SK-N-SH (cell line): Measurements from ENCODE around the gene PPP1R2C. TPM values are rescaled to one million over a fixed set of nuclear protein-coding genes. Genes with fewer than 3 reads are reported as not detected.

Experiments used
- CTCF ChIA-PET: fragments of 300-600, 350-600 bp; formaldehyde crosslinking; extraction: SDS; loops from one replicate; lab custom pipeline; 2021; lab: Yijun Ruan, JAX
- POLR2A ChIA-PET: fragments of 350-600 bp; sonication (Branson Sonifier 250); formaldehyde crosslinking; extraction: SDS; loops from one replicate; lab custom pipeline; 2020; ENCODE audit warnings: antibody characterized with exemption, inconsistent platforms; lab: Yijun Ruan, JAX
- DNase-seq: peaks from one replicate; pipeline ENCODE4 v3.0.0; 2012
- H2AFZ ChIP-seq: fragments of 200-600 bp; sonication (generic); 2 replicates; pipeline ENCODE4 v1.8.1; 2016; ENCODE audit warnings: antibody characterized with exemption, mild to moderate bottlenecking, low read depth
- H3F3A ChIP-seq: fragments of 200-600 bp; sonication (generic); replicated peaks from 2 replicates; pipeline ENCODE3; 2016; ENCODE audit warnings: antibody characterized with exemption, mild to moderate bottlenecking; ENCODE audit not compliant: insufficient read depth
- H3K27ac ChIP-seq, 2 experiments: fragments of 200-500 bp in 1 of 2; fragments of 200-600 bp in 1 of 2; sonication (Bioruptor generic) in 1 of 2; sonication (generic), shearing (Covaris generic) in 1 of 2; 2 replicates each; pipeline versions ENCODE4 v1.5.1 to v1.6.1; 2014 to 2016; ENCODE audit warnings: low read depth in 2 of 2, inconsistent platforms in 1 of 2, low read length in 1 of 2, mild to moderate bottlenecking in 1 of 2, mixed read lengths in 1 of 2
- H3K27me3 ChIP-seq: fragments of 200-600 bp; sonication (generic), shearing (Covaris generic); 2 replicates; pipeline ENCODE4 v1.6.1; 2016; ENCODE audit warnings: mixed run types; ENCODE audit not compliant: insufficient read depth
- H3K36me3 ChIP-seq, 2 experiments: fragments of 200-500 bp in 1 of 2; fragments of 200-600 bp in 1 of 2; sonication (Bioruptor generic) in 1 of 2; sonication (generic) in 1 of 2; replicated peaks in 1 of 2; 2 replicates each; pipeline versions ENCODE3 to v1.5.1; 2014 to 2016; ENCODE audit warnings: low read length in 1 of 2, mild to moderate bottlenecking in 1 of 2; ENCODE audit not compliant: insufficient read depth in 2 of 2, control insufficient read depth in 1 of 2
- H3K4me1 ChIP-seq, 2 experiments: fragments of 200-500 bp in 1 of 2; fragments of 200-600 bp in 1 of 2; sonication (Bioruptor generic) in 1 of 2; sonication (generic), shearing (Covaris generic) in 1 of 2; 2 replicates each; pipeline versions ENCODE4 v1.5.1 to v1.6.1; 2014 to 2016; ENCODE audit warnings: low read depth in 1 of 2, low read length in 1 of 2, mixed run types in 1 of 2; ENCODE audit not compliant: insufficient read depth in 2 of 2, control insufficient read depth in 1 of 2
- H3K4me2 ChIP-seq: fragments of 200-600 bp; sonication (generic), shearing (Covaris generic); 2 replicates; pipeline ENCODE4 v1.6.1; 2017; ENCODE audit warnings: mixed run types
- H3K4me3 ChIP-seq, 2 experiments: fragments of 200-500 bp in 1 of 2; fragments of 200-600 bp in 1 of 2; sonication (Bioruptor generic) in 1 of 2; sonication (generic), shearing (Covaris generic) in 1 of 2; 2 replicates each; pipeline versions ENCODE4 v1.5.1 to v1.8.1; 2014 to 2016; ENCODE audit warnings: low read depth in 2 of 2, inconsistent platforms in 1 of 2, low read length in 1 of 2, mild to moderate bottlenecking in 1 of 2, mixed read lengths in 1 of 2, moderate library complexity in 1 of 2
- H3K79me2 ChIP-seq: fragments of 200-600 bp; sonication (generic); 2 replicates; pipeline ENCODE4 v1.8.1; 2017; ENCODE audit warnings: mild to moderate bottlenecking; ENCODE audit not compliant: insufficient read depth
- H3K9ac ChIP-seq: fragments of 200-600 bp; sonication (generic); 2 replicates; pipeline ENCODE4 v1.6.1; 2017; ENCODE audit warnings: mixed run types
- H3K9me2 ChIP-seq: fragments of 200-600 bp; sonication (generic); 2 replicates; pipeline ENCODE4 v1.6.1; 2017; ENCODE audit warnings: mixed run types
- H3K9me3 ChIP-seq: fragments of 200-600 bp; sonication (generic); 2 replicates; pipeline ENCODE4 v1.6.1; 2017; ENCODE audit warnings: mixed run types, mild to moderate bottlenecking, moderate library complexity
- H4K20me1 ChIP-seq: fragments of 200-600 bp; sonication (generic); 2 replicates; pipeline ENCODE4 v1.6.1; 2017; ENCODE audit warnings: mild to moderate bottlenecking, mixed run types; ENCODE audit not compliant: insufficient read depth
- CHD2 ChIP-seq: fragments of 150-350 bp; IDR thresholded peaks from 2 replicates; pipeline ENCODE4 v1.6.1; 2018; ENCODE audit warnings: low read length; ENCODE audit not compliant: partially characterized antibody
- EZH2phosphoT487 ChIP-seq: fragments of 200-600 bp; sonication (generic); IDR thresholded peaks from 2 replicates; pipeline ENCODE4 v1.6.1; 2017; ENCODE audit warnings: low read depth, mixed run types, mild to moderate bottlenecking, antibody characterized with exemption, moderate library complexity, borderline replicate concordance
- FOXJ3 ChIP-seq: sonication (generic); formaldehyde crosslinking; IDR thresholded peaks from 2 replicates; pipeline ENCODE4 v1.5.1; 2020; ENCODE audit warnings: mild to moderate bottlenecking, missing genetic modification reagents
- MEF2A ChIP-seq: IDR thresholded peaks from 2 replicates; pipeline ENCODE4 v1.4.0; 2012; ENCODE audit warnings: low read depth, borderline replicate concordance
- MXI1 ChIP-seq: IDR thresholded peaks from 2 replicates; pipeline ENCODE4 v1.6.1; 2012; ENCODE audit warnings: mild to moderate bottlenecking, low read depth, low read length, improper control_type of control experiment
- POLR2AphosphoS5 ChIP-seq: IDR thresholded peaks from 2 replicates; pipeline ENCODE4 v1.6.1; 2012; ENCODE audit warnings: low read depth, low read length
- RAD21 ChIP-seq: IDR thresholded peaks from 2 replicates; pipeline ENCODE4 v1.6.1; 2012; ENCODE audit warnings: mild to moderate bottlenecking, low read length
- SIN3A ChIP-seq: IDR thresholded peaks from 2 replicates; pipeline ENCODE4 v1.6.1; 2012; ENCODE audit warnings: low read depth, mild to moderate bottlenecking, low read length, moderate library complexity, borderline replicate concordance
- TCF12 ChIP-seq: IDR thresholded peaks from 2 replicates; pipeline ENCODE4 v1.4.0; 2012
- TEAD4 ChIP-seq: IDR thresholded peaks from 2 replicates; pipeline ENCODE4 v1.4.0; 2012; ENCODE audit warnings: mild to moderate bottlenecking, borderline replicate concordance; ENCODE audit not compliant: insufficient read depth
- WGBS: methylation state at CpG from one replicate; pipeline ENCODE4 v1.1.6; 2017; ENCODE audit warnings: low lambda C conversion rate; 5-methylcytosine and 5-hydroxymethylcytosine counted together
- polyA plus RNA-seq, 3 experiments: library from polyadenylated mRNA; depleted of rRNA; stranded (reverse); fragments of >200 nt; gene quantifications; 2 replicates each; pipeline ENCODE4 v1.2.3, GENCODE V29; 2012
- TF ChIP-seq, protein P1 (sequence below): fragments of 150-350 bp; IDR thresholded peaks from 2 replicates; pipeline ENCODE4 v1.6.1; 2017; ENCODE audit warnings: antibody characterized with exemption, low read length, low read depth, borderline replicate concordance
- TF ChIP-seq, protein P2 (sequence below): IDR thresholded peaks from 2 replicates; pipeline ENCODE4 v1.4.0; 2012; ENCODE audit warnings: low read depth, borderline replicate concordance
- TF ChIP-seq, protein P3 (sequence below): IDR thresholded peaks from 2 replicates; pipeline ENCODE4 v1.6.1; 2012; ENCODE audit warnings: mild to moderate bottlenecking, low read depth, low read length, moderate library complexity
- TF ChIP-seq, protein P4 (sequence below): IDR thresholded peaks from 2 replicates; pipeline ENCODE4; 2012
- TF ChIP-seq, protein P5 (sequence below): fragments of 150-350 bp; IDR thresholded peaks from 2 replicates; pipeline ENCODE4 v1.6.1; 2016; ENCODE audit warnings: mild to moderate bottlenecking, low read depth, low read length
- TF ChIP-seq, protein P6 (sequence below): fragments of 200-600 bp; sonication (generic); IDR thresholded peaks from 2 replicates; pipeline ENCODE4 v1.6.1; 2017; ENCODE audit warnings: antibody characterized with exemption, mild to moderate bottlenecking, moderate library complexity
- TF ChIP-seq, protein P7 (sequence below): IDR thresholded peaks from 2 replicates; pipeline ENCODE4 v1.4.0; 2012; ENCODE audit warnings: low read depth

The PPP1R2C gene
- polyA plus RNA-seq, 1 of the 3 experiments (the other 2 are of a cell fraction): not detected

DNA sequence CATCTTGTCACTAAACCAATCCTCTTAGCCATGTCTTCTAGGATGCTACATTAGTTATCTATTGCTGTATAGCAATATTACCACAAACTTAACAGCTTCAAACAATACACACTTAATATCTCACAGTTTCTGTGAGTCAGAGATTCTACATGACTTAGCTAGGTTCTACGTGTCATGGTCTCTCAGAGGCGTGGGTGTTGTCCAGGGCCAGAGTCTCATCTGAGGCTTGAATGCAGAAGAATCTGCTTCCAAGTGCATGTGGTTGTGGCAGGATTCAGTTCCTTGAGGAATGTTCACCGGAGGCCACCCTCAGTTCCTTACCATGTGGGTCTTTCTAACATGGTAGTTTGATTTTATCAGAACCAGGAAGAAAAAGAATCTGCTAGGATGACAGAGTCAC lies 26.4 kb downstream of the PPP1R2C start (continued):
- TF ChIP-seq, protein P1, sequence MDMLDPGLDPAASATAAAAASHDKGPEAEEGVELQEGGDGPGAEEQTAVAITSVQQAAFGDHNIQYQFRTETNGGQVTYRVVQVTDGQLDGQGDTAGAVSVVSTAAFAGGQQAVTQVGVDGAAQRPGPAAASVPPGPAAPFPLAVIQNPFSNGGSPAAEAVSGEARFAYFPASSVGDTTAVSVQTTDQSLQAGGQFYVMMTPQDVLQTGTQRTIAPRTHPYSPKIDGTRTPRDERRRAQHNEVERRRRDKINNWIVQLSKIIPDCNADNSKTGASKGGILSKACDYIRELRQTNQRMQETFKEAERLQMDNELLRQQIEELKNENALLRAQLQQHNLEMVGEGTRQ: no peak
- TF ChIP-seq, protein P2, sequence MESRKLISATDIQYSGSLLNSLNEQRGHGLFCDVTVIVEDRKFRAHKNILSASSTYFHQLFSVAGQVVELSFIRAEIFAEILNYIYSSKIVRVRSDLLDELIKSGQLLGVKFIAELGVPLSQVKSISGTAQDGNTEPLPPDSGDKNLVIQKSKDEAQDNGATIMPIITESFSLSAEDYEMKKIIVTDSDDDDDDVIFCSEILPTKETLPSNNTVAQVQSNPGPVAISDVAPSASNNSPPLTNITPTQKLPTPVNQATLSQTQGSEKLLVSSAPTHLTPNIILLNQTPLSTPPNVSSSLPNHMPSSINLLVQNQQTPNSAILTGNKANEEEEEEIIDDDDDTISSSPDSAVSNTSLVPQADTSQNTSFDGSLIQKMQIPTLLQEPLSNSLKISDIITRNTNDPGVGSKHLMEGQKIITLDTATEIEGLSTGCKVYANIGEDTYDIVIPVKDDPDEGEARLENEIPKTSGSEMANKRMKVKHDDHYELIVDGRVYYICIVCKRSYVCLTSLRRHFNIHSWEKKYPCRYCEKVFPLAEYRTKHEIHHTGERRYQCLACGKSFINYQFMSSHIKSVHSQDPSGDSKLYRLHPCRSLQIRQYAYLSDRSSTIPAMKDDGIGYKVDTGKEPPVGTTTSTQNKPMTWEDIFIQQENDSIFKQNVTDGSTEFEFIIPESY: no peak
- no peak for TF ChIP-seq SIN3A

DNA sequence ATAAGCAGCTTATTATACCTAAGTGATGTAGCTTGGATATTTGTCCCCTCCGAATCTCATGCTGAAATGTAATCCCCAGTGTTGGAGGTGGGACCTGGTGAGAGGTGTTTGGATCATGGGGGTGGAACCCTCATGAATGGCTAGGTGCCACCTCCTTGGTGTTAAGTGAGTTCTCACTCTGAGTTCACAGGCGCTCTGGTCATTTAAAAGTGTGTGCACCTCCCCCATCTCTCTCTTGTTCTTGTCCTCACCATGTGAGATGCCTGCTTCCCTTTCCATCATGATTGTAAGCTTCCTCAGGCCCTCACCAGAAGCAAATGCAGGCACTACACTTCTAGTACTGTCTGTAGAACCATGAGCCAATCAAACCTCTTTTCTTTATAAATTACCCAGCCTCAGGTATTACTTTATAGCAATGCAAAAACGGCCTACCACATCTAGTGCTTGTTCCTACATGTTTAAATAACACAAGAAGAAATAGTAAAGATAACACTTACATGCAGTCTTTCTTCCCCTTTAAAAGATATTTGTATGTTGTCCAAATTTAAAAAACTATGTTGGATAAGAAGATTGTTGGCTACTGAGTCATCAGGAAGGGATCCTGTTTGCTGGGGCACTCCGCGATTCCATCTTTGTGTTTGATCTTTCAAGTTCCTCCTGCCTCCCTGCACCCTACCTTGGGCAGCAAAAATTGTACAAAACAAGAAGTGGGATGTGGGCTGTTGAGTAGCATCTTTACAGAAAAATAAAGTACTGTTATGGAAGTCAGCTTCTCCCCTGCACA lies 29.7 kb downstream of the PPP1R2C start:
- CTCF ChIA-PET: no interaction called here
- Histone ChIP-seq H3K4me2 (no peak overlapping the region), H3K27me3 (no peaks in the 10 kb centered on the region), H3K4me1 (no peaks in the 10 kb centered on the region), H4K20me1 (no peaks in the 10 kb centered on the region), H3K79me2 (no peaks in the 10 kb centered on the region), H3K36me3 (no peaks in the 10 kb centered on the region), H3K27ac (no peak overlapping the region), H3K9ac (no peak overlapping the region), H3F3A (no peaks in the 10 kb centered on the region), H3K9me3 (no peaks in the 10 kb centered on the region), H3K4me3 (no peak overlapping the region), H3K9me2 (no peaks in the 10 kb centered on the region), H2AFZ (no peak overlapping the region)
- WGBS: 21% methylated on average over 5 of the region's 5 CpGs
- POLR2A ChIA-PET: no interaction called here
- DNase-seq: no peak
- TF ChIP-seq MEF2A (no peak), FOXJ3 (CRISPR knock-in tag) (no peak), EZH2phosphoT487 (no peak), POLR2AphosphoS5 (no peak), MXI1 (no peak), RAD21 (no peak), TEAD4 (no peak), CHD2 (no peak), TCF12 (no peak)
- TF ChIP-seq, protein P3, sequence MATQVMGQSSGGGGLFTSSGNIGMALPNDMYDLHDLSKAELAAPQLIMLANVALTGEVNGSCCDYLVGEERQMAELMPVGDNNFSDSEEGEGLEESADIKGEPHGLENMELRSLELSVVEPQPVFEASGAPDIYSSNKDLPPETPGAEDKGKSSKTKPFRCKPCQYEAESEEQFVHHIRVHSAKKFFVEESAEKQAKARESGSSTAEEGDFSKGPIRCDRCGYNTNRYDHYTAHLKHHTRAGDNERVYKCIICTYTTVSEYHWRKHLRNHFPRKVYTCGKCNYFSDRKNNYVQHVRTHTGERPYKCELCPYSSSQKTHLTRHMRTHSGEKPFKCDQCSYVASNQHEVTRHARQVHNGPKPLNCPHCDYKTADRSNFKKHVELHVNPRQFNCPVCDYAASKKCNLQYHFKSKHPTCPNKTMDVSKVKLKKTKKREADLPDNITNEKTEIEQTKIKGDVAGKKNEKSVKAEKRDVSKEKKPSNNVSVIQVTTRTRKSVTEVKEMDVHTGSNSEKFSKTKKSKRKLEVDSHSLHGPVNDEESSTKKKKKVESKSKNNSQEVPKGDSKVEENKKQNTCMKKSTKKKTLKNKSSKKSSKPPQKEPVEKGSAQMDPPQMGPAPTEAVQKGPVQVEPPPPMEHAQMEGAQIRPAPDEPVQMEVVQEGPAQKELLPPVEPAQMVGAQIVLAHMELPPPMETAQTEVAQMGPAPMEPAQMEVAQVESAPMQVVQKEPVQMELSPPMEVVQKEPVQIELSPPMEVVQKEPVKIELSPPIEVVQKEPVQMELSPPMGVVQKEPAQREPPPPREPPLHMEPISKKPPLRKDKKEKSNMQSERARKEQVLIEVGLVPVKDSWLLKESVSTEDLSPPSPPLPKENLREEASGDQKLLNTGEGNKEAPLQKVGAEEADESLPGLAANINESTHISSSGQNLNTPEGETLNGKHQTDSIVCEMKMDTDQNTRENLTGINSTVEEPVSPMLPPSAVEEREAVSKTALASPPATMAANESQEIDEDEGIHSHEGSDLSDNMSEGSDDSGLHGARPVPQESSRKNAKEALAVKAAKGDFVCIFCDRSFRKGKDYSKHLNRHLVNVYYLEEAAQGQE: no peak
- TF ChIP-seq, protein P4, sequence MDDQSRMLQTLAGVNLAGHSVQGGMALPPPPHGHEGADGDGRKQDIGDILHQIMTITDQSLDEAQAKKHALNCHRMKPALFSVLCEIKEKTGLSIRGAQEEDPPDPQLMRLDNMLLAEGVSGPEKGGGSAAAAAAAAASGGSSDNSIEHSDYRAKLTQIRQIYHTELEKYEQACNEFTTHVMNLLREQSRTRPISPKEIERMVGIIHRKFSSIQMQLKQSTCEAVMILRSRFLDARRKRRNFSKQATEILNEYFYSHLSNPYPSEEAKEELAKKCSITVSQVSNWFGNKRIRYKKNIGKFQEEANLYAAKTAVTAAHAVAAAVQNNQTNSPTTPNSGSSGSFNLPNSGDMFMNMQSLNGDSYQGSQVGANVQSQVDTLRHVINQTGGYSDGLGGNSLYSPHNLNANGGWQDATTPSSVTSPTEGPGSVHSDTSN: no peak
- TF ChIP-seq, protein P5, sequence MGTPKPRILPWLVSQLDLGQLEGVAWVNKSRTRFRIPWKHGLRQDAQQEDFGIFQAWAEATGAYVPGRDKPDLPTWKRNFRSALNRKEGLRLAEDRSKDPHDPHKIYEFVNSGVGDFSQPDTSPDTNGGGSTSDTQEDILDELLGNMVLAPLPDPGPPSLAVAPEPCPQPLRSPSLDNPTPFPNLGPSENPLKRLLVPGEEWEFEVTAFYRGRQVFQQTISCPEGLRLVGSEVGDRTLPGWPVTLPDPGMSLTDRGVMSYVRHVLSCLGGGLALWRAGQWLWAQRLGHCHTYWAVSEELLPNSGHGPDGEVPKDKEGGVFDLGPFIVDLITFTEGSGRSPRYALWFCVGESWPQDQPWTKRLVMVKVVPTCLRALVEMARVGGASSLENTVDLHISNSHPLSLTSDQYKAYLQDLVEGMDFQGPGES: no peak
- TF ChIP-seq, protein P1: no peak
- TF ChIP-seq, protein P6, sequence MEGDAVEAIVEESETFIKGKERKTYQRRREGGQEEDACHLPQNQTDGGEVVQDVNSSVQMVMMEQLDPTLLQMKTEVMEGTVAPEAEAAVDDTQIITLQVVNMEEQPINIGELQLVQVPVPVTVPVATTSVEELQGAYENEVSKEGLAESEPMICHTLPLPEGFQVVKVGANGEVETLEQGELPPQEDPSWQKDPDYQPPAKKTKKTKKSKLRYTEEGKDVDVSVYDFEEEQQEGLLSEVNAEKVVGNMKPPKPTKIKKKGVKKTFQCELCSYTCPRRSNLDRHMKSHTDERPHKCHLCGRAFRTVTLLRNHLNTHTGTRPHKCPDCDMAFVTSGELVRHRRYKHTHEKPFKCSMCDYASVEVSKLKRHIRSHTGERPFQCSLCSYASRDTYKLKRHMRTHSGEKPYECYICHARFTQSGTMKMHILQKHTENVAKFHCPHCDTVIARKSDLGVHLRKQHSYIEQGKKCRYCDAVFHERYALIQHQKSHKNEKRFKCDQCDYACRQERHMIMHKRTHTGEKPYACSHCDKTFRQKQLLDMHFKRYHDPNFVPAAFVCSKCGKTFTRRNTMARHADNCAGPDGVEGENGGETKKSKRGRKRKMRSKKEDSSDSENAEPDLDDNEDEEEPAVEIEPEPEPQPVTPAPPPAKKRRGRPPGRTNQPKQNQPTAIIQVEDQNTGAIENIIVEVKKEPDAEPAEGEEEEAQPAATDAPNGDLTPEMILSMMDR: no peak
- TF ChIP-seq, protein P7, sequence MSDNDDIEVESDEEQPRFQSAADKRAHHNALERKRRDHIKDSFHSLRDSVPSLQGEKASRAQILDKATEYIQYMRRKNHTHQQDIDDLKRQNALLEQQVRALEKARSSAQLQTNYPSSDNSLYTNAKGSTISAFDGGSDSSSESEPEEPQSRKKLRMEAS: no peak
